Measurements from ENCODE around the gene WRAP73.
"Not testable (repeated sequence)": the region's sequence is repeated elsewhere in the genome, so short reads cannot be mapped to it uniquely, and the experiment has no call there.

The WRAP73 gene

GRCh38 chr1:3627515-3628253 lies 22.2 kb downstream of the WRAP73 start:
- no peak for DNase-seq

DNA sequence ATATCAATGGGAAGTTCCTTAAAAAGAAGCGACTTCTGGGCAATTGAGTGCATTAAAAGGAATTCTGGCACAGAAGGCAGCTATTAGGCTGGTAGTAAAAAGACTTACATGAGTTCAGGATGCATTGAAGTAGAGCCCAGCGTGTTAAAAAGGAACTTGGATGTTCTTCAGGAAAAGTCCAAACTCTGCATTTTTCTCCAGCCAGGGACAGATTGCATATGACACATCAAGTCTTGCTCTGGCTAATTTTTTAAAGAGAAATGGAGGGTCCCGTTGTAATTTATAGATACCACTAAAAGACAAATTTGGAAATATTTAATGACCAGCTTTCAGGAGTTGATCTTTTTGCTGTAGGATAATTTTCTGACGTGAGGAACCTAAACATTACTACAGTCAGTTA lies 23.9 kb downstream of the WRAP73 start:
- no peak for DNase-seq

DNA sequence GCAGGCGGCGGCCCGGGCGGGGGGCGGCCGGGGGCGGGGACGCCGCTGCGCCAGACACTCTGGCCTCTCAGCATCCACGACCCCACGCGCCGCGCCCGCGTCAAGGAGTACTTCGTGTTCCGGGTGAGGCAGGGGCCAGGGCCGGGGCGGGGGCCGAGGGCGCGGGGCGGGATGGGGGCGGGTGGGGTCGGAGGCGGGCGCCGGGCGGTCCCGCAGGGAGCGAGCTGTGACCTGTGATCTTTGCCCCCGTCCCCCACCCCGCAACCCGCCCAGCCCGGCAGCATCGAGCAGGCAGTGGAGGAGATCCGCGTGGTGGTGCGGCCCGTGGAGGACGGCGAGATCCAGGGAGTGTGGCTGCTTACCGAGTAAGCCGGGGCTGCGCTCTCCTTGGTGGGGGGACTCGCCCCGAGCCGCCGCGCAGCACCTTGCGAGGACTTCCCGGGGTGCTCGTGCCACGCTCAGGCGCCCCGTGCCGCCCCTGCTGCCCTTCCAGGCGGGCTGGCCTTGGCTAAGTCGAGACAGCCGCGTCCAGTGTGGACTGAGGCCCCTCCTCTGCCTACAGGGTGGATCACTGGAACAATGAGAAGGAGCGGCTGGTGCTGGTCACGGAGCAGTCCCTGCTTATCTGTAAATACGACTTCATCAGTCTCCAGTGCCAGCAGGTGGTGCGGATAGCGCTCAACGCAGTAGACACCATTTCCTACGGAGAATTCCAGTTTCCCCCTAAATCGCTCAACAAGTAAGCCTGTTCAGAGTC lies 24.6 kb downstream of the WRAP73 start:
- peak; percentile 70 for DNase-seq

DNA sequence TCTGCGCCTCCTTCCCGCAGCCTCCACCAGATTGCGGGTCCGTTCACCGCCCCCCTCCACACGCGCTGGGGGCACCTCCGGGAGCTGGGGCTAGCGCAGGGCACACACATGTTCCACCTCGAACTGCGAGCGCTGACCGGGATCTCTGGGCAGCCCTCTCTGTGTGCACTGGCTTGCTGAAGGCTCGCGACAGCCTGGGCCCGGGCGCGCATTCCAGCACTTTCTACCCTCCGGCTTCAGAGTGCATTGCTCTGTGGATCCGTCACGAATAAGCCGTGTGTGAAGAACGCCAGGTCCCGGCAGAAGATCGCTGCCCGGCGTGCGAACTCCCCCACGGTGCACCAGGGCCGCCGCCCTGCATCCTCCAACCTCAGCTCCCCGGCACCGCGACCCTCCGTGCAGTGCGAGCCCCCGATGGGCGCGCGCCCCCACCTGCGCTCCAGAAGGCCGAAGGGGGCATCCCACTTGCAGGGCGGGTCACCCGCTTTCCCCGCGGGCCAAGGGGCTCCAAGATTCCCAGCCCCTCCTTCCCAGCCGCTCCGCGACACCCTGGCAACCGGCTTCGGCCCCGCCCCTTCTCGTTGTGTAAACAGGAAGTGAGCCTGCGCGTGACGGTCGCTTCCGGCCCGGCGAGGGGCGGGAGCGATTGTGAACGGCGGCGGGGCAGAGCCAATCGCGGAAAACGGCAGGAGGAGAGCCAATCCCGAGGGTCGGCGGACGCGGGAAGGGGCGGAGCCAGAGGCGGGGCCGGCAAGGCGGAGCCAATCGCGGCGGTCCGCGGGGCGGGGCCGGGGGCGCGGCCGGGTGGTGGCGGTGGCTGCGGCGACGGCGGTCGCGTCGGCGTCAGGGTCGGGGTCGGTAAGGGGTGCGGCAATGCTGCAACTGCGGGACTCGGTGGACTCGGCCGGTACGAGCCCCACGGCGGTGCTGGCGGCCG lies 25.4 kb downstream of the WRAP73 start, which contains the start of gene TPRG1L:
TSS of gene TPRG1L (plus strand) at position 816 of the 937 bp plus-strand sequence. CDS start at position 874, 58 bp downstream.
- peak; percentile 96 for DNase-seq

DNA sequence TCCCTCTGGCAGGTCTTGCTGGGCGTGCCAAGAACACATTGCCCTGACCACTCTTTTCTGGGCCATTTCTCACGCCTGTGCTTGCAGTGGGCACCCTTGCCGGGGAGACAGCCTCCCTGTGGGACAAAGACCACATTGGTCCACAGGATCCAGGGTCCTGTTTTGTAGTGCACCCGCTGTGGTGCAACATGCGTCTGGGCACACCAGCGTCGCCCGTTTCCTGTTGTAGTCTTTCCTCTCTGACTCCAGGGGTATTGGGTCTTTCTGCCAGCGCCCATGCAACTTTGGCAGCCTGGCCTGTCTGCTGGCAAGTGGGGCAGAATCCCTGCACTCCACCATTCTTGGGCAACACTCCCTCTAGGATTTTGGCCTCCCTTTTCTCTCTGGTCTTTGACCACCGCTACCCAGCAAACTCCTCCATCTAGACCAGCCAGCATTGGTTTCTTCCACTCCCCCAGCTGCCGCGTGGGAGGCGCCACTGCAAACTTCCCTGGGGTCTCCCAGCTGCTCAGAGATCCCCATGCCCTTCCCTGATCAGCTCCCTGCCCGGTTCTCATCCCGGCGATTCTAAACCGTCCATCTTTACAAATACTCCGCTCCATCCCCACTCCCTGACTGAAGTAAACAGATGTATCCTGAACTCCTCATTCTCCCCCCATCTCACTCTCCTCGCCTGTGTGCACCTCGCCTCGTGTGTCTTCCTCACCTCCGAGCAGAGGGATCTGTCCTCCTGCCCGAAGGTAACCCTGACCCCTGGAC lies 26.3 kb downstream of the WRAP73 start:
- no peak for DNase-seq

- DNase-seq: not testable (repeated sequence)
These were observed 27.8 kb downstream of the WRAP73 start for GRCh38 chr1:3622102-3622501.

DNA sequence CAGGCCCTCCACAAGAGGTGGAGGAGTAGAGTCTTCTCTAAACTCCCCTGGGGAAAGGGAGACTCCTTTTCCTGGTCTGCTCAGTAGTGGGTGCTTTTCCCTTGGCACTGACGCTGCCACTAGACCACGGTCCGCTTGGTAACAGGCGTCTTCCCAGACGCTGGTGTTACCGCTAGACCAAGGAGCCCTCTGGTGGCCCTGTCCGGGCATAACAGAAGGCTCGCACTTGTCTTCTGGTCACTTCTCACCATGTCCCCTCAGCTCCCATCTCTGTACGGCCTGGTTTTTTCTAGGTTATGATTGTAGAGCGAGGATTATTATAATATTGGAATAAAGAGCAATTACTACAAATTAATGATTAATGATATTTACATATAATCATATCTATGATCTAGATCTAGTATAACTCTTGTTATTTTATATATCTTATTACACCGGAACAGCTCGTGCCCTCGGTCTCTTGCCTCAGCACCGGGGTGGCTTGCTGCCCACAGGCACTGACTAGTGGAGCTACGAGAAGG lies 28.7 kb downstream of the WRAP73 start:
- not testable (repeated sequence) for DNase-seq

GRCh38 chr1:3620708-3621107 lies 29.2 kb downstream of the WRAP73 start:
- DNase-seq: no peak

DNA sequence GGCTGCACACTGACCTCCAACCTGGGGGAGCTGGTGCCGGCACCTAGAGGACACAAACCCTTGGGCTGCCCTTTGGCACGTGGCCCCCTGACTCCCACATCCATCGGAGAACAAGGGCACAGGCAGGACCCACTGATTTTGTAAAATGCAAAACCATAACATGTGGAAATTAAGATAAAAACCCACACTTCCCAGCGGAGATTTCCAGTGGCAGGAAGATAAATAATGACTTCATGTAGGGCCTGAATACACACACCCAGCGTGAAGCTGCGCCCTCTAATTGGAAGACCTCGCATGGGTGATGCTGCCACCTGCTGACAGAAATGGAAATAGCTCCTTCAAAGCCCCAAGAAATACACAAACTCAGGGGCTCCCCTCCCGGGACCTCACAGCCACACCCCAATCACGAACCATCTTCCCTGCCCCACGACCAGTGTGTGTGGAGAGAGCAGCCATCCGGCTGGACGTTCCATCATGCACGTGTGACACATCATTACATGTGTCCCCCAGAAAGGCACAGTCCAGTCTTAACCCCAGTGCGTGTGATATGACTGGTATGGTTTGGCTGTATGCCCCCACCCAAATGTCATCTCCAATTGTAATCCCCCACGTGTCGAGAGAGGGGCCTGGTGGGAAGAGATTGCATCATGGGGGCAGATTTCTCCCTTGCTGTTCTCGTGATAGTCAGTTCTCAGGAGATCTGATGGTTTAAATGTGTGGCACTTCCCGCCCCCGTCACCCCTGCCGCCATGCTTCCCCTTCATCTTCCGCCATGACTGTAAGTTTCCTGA lies 30.8 kb downstream of the WRAP73 start:
- no peak for DNase-seq

DNA sequence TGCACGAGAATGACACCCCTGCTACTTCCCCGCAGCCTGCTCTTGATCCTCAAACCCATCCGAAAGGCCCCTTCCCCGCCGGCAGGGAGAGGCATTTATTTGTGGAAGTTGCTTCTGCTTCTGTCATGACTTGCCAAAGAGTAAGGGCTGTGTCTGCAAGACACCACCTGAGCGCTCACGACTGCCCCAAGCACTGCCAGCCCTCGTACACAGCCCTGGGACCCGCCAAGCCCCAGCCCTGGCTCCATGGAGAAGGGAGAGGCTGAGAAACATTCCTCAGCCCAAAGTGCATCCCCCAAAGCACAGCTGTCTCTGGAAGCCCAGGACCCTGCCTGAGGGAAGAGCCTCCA lies 31.4 kb downstream of the WRAP73 start:
- no peak for DNase-seq

GRCh38 chr1:3617806-3618345 lies 32.0 kb downstream of the WRAP73 start:
- DNase-seq: no peak

DNA sequence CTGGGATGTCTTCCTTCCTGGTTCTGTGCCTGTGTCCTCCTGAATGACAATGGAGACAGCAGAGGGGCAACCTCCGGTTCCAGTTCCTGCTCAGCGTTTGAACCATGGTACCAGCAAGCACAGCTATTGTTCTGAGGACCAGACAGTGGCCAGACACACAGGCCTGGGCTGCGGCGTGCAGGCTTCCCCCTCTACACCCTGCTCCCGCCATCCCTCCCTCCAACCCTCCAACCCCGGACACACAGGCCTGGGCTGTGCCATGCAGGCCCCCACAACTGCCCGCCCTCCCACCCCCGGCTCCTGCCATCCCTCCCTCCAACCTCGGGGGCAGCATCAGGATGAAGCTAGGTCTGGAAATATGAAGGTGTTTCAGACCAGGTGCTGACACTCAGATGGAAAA lies 33.0 kb downstream of the WRAP73 start:
- DNase-seq: no peak

DNA sequence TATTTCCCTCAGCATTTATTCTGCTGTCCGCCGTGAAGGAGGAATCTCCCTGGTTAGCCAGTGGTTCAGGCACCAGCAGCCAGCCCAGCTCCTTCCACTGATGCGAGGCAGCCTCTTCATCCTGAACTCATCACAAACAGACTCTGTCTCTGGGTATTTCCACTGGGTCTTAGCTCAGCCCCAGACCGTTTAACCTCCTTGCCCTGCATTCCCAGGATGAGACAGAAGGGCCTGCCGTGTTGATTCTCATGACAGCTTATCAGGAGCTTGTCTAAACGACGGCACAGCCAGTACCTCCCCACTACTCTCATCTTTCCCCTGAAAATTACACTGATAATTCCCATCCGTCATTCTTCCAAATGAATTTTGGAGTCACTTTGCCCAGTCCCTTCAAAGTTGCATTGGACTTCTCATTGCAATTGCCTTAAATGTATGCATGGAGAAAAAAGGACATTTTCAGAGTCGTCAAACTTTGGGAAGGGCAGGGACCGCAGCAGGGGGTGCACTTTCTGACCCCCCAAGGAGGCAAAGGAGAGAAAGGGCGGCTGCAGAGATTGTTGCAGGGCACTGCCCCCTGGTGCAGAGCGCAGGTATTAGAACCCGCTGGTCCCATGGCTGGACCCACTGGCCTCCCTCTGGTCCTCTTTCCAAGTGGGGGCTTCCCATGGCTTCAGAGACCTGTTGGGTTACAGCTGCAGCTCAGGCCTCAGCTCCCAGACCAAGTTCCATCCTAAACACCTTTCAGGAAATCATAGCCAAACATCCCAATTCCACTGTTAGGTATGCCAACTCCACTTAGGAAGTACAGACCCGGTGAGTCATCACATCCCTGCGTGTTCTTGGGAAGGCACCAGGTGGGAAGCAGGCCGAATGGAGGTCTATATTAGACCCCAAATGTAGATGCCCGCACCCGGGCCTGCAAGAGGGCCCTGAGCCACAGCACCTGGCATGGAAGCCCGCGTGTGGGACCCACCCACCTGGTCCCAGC lies 34.9 kb downstream of the WRAP73 start:
- no peak for DNase-seq

GRCh38 chr1:3612123-3612522 lies 37.8 kb downstream of the WRAP73 start:
- no peak for DNase-seq

GRCh38 chr1:3611170-3612019 lies 38.5 kb downstream of the WRAP73 start, which contains the start of gene MEGF6:
Gene MEGF6, minus strand, starts transcription at chr1:3611508. Its CDS starts 240 bp downstream, at chr1:3611268.
- DNase-seq: peak; percentile 78

GRCh38 chr1:3610527-3611169 lies 39.3 kb downstream of the WRAP73 start:
- DNase-seq: no peak

GRCh38 chr1:3609769-3610526 lies 40.0 kb downstream of the WRAP73 start:
- no peak for DNase-seq

Data from 8988T (cell line).